ENCODE data around the gene EFHC1. TPM values are rescaled to one million over a fixed set of nuclear protein-coding genes. Genes with fewer than 3 reads are reported as not detected.
A peak's percentile ranks its signal among the peaks of the same experiment; 100 is the strongest.

The EFHC1 gene
- total and polyA plus RNA-seq, 2 donors (not counting 1 experiment from before 2014, with no cell fraction given): 19.4 to 34.8 TPM

DNA sequence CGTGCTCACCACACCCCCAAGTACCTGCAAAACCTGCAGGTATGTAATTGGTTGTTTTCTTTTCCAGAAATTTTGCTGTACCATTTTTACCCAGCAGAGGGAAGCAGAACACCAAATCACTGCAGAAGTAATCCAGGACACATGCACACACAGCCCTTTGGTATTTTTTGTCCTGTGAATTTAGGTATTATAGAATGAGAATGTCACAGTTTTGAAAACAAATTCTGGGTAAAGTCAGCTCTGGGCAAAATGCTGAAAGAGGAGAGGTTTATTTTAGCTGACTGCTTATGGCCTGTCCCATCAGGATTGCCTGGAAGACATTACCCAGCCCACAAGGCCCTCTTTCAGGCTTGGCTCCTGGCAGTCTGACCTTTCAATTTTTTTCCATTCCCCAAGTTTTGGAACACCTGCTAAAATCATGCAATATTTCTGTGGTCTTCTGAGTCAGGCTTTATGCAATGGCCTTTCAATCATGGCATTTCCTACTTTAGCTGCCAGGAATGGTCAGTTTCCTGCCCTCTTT is 3.5 kb upstream of the EFHC1 start:
- ATAC-seq (ENCODE audit: low read depth): peak; percentile 10
- Histone ChIP-seq H4K20me1 (ENCODE audit: control insufficient read depth, insufficient read depth, low read length, poor library complexity, severe bottlenecking) (no peaks in the 10 kb centered on the region), H3K27me3 (replicated peaks in 1 of 4; ENCODE audit: control extremely low read depth in 1 of 4, control insufficient read depth in 3 of 4, insufficient read depth in 4 of 4, low read length in 3 of 4) (no peaks in the 10 kb centered on the region), H3K79me2 (ENCODE audit: control insufficient read depth, insufficient read depth, low read length) (peaks cover 7% of the 10 kb centered on the region), H3K36me3 (replicated peaks in 1 of 2; ENCODE audit: control extremely low read depth in 1 of 2, control insufficient read depth in 1 of 2, extremely low read depth in 1 of 2, insufficient read depth in 2 of 2, low read length in 1 of 2) (no peaks in the 10 kb centered on the region), H3K4me2 (replicated peaks; ENCODE audit: low read depth, low read length, poor library complexity, severe bottlenecking) (no peak overlapping the region), H3K27ac (ENCODE audit: low read length in 2 of 2) (no peak overlapping the region), H3K9ac (ENCODE audit: low read length) (no peak overlapping the region), H3K9me3 (ENCODE audit: control extremely low read depth in 1 of 3, control insufficient read depth in 2 of 3, insufficient read depth in 1 of 3, low read length in 2 of 3) (no peaks in the 10 kb centered on the region), H2AFZ (ENCODE audit: insufficient read depth, low read depth, low read length, poor library complexity, severe bottlenecking) (no peak overlapping the region), H3K4me3 (ENCODE audit: control extremely low read depth in 1 of 5, extremely low read depth in 1 of 5, insufficient read depth in 1 of 5, low read depth in 2 of 5, low read length in 4 of 5) (no peak overlapping the region), H3K4me1 (ENCODE audit: control insufficient read depth in 2 of 2, insufficient read depth in 2 of 2, low read length in 2 of 2) (peaks cover 16 to 20% of the 10 kb centered on the region in 2 donors)
- ChIA-PET POLR2A (no interaction called here), CTCF (interaction anchor here (0.8 to 7.6 kb wide), 21 partner anchors 9 to 257 kb away, joined by 3 to 79 read pairs (median 6); partner anchors contain the start of genes MCM3, PAQR8 and TRAM2)
- Mint-ChIP-seq H3K27me3 (peaks cover 7% of the 10 kb centered on the region), H3K9me3 (ENCODE audit: insufficient read depth) (no peaks in the 10 kb centered on the region), H3K4me3 (no peak overlapping the region), H3K4me1 (peaks cover 11% of the 10 kb centered on the region), H3K27ac (no peak overlapping the region)
- no CpG with 5 or more reads among the region's 1 CpG for WGBS (ENCODE audit: insufficient coverage)
- peak; percentile 82 for DNase-seq
- TF ChIP-seq, protein P1, sequence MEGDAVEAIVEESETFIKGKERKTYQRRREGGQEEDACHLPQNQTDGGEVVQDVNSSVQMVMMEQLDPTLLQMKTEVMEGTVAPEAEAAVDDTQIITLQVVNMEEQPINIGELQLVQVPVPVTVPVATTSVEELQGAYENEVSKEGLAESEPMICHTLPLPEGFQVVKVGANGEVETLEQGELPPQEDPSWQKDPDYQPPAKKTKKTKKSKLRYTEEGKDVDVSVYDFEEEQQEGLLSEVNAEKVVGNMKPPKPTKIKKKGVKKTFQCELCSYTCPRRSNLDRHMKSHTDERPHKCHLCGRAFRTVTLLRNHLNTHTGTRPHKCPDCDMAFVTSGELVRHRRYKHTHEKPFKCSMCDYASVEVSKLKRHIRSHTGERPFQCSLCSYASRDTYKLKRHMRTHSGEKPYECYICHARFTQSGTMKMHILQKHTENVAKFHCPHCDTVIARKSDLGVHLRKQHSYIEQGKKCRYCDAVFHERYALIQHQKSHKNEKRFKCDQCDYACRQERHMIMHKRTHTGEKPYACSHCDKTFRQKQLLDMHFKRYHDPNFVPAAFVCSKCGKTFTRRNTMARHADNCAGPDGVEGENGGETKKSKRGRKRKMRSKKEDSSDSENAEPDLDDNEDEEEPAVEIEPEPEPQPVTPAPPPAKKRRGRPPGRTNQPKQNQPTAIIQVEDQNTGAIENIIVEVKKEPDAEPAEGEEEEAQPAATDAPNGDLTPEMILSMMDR (IDR thresholded peaks at IDR 0.05): peak; percentile 84
- TF ChIP-seq EZH2 (IDR thresholded peaks at IDR 0.05; ENCODE audit: borderline replicate concordance, insufficient read depth, low read depth, low read length, poor library complexity, severe bottlenecking): no peak
- intact Hi-C loops (cut with micrococcal nuclease): loop anchor here (1.0 kb wide), 4 partner anchors 89 to 247 kb away; no protein-coding TSS in a partner anchor

DNA sequence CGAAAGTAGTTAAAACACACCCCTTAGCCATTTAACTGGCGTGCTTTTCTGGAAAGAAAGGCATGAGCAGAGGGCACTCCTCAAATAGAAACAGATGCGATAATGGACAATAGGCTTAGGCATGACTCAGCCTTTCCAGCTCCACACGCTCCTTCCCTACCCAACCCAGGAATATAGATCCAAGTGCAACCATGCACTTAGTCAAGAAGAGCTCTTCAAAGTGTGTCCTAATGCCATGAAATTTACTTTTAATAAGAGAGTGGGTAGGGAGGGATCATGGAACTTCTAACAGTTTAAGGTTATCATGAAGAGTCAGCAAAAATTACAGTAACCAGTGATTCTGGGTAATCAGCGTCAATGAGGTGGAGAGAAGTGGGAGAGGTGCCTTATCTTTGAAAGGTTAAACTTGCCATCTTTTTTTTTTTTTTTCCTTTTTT is 2.4 kb upstream of the EFHC1 start:
- Mint-ChIP-seq H3K27ac (no peak overlapping the region), H3K4me3 (peak overlapping the region; percentile 20), H3K27me3 (peaks cover 7% of the 10 kb centered on the region), H3K9me3 (ENCODE audit: insufficient read depth) (no peaks in the 10 kb centered on the region), H3K4me1 (peaks cover 11% of the 10 kb centered on the region)
- WGBS (ENCODE audit: insufficient coverage): 98% methylated on average over 3 of the region's 5 CpGs
- TF ChIP-seq, protein P1 (IDR thresholded peaks at IDR 0.05): no peak
- no peak for TF ChIP-seq EZH2 (IDR thresholded peaks at IDR 0.05; ENCODE audit: borderline replicate concordance, insufficient read depth, low read depth, low read length, poor library complexity, severe bottlenecking)
- ATAC-seq (ENCODE audit: low read depth) (no peak), DNase-seq (no peak)
- intact Hi-C loops (cut with micrococcal nuclease): no loop called here
- POLR2A ChIA-PET: interaction anchor here (0.7 kb wide), 1 partner anchor 75 kb away, joined by 5 read pairs; no protein-coding TSS in a partner anchor
- Histone ChIP-seq H2AFZ (ENCODE audit: insufficient read depth, low read depth, low read length, poor library complexity, severe bottlenecking) (no peak overlapping the region), H3K4me2 (replicated peaks; ENCODE audit: low read depth, low read length, poor library complexity, severe bottlenecking) (no peak overlapping the region), H3K9ac (ENCODE audit: low read length) (no peak overlapping the region), H3K9me3 (ENCODE audit: control extremely low read depth in 1 of 3, control insufficient read depth in 2 of 3, insufficient read depth in 1 of 3, low read length in 2 of 3) (no peaks in the 10 kb centered on the region), H3K27ac (ENCODE audit: low read length in 2 of 2) (no peak overlapping the region), H3K36me3 (replicated peaks in 1 of 2; ENCODE audit: control extremely low read depth in 1 of 2, control insufficient read depth in 1 of 2, extremely low read depth in 1 of 2, insufficient read depth in 2 of 2, low read length in 1 of 2) (no peaks in the 10 kb centered on the region), H4K20me1 (ENCODE audit: control insufficient read depth, insufficient read depth, low read length, poor library complexity, severe bottlenecking) (no peaks in the 10 kb centered on the region), H3K79me2 (ENCODE audit: control insufficient read depth, insufficient read depth, low read length) (peaks cover 7% of the 10 kb centered on the region), H3K27me3 (replicated peaks in 1 of 4; ENCODE audit: control extremely low read depth in 1 of 4, control insufficient read depth in 3 of 4, insufficient read depth in 4 of 4, low read length in 3 of 4) (no peaks in the 10 kb centered on the region), H3K4me1 (ENCODE audit: control insufficient read depth in 2 of 2, insufficient read depth in 2 of 2, low read length in 2 of 2) (peaks cover 16 to 20% of the 10 kb centered on the region in 2 donors), H3K4me3 (ENCODE audit: control extremely low read depth in 1 of 5, extremely low read depth in 1 of 5, insufficient read depth in 1 of 5, low read depth in 2 of 5, low read length in 4 of 5) (no peak overlapping the region)
- CTCF ChIA-PET: interaction anchor here (0.6 to 7.6 kb wide), 19 partner anchors 10 to 580 kb away, joined by 3 to 79 read pairs (median 5); partner anchors contain the start of genes MCM3, PAQR8 and TRAM2

All from B cell (primary cell).